Amniotic epithelial cell (primary cell): ENCODE data around the gene PSTK.

Experiments used
- DNase-seq: peaks from one replicate; pipeline ENCODE4 v3.0.0-alpha.2; 2010; ENCODE audit warnings: low read depth

Gene PSTK

DNA sequence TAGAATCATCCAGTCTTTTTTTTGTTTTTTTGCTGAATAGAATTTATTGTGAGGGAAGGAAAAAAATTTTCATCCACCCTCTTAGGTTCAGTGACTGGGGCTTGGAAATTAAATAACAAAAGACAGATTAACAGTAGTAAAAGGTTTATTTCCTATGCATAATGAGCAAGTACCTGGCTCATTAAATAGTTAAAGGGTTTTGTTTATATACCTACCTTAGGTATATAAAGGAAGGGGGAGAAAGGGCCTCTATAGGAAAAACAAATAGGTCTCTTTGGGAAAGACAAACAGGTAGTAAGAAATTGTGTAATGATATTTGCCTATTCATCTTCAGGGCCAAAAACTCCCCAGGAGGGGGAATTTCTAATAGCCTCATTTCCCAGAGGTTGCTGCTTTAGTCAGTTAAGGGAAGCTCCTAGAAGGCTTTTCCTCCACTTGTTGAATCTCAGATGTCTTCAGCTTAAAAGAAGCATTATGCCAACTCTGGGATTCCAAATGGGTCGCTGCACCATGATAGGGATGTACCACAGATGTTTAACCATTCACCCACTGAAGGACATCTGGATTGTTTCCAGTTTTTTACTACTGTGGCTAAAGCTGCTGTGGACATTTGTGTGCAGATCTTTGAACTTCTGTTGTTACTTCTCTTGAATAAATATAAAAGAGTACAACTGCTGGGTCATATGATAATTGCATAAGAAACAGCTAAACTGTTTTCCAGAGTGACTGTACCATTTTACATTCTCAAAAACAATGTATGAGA lies 39.9 kb downstream of the PSTK start:
- no peak for DNase-seq

DNA sequence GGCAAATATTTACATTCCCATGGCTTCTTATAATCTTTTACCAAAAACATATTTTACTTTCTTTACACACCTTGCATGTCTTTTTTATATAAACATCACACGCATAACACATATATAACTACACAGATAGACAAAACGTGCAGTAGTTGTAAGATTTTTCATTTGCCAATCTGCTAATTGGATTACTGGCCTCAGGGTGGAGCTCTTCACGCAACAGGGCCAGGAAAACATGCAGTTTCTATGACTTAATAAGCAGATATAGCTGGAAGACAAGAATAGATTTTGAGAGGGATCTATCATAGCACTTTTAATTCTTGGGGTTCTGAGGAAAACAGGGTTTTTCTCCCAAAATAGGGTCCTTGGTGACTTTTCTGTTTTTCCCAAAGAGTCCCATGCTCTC lies 41.3 kb downstream of the PSTK start:
- DNase-seq: peak; percentile 15

DNA sequence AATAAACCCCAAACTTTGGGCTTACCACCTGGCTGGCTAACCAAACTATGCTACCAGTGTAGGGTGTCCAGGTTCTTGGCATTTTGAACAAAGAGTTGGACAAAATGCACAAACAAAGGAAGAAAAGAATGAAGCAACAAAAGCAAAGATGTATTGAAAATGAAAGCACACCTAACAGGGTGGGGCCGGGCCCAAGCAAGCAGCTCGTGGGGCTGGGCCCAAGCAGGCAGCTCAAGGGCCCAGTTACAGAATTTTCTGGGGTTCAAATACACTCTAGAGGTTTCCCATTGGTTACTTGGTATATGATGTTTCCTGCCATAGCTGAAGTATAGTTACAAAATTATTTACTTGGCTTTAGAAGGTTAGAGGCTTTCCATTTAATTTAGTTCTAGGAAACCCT lies 44.3 kb downstream of the PSTK start:
- DNase-seq: no peak

DNA sequence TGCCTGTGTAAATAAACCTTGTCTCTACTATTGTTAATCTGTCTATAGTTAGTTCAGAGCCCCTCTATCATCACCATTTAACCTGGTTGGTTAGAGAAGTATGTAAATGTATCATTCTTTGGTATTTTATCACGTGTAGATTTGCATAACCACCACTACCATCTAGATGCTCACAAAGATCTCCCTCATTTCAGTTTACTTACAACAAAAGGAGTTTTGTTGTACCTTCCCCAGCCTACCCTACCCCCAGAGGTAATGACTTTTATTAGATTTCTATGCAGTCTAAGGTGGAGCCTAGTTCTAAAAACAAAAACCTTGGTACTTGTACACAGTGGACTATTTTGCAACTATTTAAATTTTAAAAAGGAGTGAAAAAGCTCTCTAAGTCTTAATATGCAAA lies 46.1 kb downstream of the PSTK start:
- no peak for DNase-seq

DNA sequence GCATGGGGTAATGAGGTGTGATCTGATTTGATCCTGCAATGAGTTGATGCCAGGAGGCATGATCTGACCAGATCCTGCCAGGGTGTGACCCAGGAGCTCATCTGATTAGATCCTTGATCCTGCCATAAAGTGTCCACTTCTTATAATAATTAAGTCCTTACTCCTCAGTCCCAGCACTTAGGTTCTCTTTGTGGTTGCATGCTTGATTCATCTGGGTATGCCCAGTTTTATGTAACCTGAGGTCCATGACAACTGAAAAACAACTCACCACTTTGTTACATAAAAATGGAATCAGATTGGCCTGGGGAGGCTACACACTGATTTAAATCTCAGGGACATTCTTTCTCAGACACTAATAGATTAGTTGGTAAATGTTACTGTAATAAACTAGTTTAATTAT lies 47.7 kb downstream of the PSTK start:
- DNase-seq: peak; percentile 14

DNA sequence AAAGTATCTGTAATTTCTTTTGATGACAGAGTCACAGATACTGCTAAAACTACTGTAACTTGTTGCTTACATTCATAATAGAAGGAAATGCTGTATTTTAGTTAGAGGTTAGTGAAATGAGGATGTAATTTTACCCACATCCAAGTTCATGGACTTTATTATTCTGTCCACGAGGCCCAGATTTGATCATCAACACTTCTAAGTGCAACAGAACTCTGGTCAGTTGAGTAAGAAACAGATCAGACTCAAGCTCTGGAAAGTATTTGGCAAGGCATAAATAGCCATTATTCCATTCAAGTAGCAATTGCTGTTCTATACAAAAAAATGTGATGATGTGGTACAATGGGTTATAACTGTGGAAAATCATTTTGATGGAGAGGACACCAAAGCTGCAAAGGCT lies 50.9 kb downstream of the PSTK start:
- no peak for DNase-seq

DNA sequence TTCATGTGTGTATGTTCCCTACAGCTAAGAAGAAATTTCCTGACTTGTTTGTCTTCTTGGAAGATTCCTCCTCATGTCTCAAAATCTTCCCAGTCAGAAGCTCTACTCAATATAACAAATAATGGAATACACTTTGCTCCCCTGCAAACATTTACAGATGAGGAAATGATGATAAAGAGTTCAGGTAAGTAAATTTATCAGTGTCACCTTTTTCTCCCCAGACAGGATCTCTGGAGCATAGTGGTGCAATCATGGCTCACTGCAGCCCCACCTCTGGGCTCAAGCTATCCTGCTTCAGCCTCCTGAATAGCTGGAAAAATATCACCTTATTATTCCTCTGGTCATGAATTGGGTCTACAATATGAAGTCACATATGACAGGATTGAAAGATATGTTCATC lies 54.1 kb downstream of the PSTK start:
- no peak for DNase-seq

DNA sequence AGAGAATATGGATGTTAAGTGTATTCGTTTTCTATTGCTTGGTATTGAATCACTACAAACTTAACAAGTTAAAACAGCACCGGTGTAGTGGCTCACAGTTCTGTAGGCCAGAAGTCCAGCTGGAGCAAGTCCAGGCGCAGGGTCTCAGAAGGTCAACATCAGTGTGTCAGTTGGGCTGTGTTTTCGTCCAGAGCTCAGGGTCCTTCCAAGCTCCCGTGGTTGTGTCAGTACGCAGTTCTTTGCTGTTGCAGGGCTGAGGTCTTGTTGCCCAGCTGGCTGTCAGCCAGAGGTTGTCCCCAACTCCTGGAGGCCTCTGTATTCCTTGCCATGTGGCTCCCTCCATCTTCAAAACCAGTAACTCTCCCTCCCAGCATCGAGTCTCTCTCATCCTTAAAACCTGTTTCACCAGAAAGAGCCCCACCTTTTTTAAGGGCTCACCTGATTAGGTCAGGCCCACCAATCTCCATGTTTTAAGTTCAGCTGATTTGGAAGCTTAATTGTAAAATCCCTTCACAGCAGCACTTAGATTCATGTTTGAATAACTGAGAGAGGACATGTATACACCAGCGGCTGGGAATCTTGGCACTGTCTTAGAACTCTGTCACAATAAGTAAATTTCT lies 55.4 kb downstream of the PSTK start:
- DNase-seq: no peak

DNA sequence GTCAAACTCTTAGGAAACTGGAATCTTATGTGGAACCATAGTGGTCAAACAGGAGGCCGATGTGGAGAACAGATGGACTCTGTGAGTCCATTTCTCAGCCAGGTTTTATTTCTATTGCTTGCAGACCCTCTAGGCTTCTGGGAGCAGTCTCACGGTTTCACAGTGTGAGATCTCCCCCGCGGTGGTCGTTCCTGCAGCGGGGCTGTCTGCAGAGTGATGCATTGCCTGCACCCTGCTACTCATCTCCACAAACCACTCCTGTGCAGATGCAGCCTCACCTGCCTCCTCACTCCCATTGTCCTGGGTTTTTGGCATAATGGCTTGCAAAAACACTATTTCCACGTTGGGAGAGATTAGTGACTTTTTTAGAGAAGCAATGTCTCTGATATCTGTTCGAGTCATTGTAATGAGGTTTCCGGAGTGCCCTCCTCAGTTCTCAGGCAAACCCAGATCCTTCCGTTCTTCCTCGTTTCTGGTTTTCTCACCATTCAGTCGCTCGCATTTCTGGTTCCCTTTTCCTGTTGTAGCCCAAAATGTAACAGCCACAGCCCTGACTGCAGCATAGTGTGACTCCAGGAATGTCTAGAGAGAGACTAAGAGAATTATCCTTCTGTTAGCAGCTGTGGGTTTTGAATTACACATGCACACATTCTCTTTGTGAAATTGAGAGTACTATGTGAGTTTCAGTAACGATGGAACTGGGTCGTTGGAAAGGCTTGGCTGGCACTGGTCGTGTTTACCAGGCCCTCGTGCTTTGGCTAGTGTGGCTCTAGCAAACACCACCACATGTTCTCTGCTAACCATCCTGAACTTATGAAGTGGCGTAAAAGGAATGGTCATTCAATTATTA lies 58.8 kb downstream of the PSTK start:
- no peak for DNase-seq

DNA sequence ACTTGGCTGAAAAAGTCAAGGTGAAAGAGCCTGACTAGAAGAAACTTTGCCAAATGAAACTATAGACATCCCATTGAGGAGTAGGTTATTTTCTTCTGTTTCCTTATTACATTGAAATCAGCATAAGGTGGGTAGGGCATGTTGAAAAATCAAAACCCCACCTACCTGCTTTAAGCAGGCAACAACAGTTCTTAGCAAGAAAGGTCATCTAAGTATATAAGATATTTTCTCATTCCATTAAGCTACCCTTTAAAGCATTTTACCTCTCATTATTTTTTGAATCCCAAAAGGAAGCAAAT lies 59.4 kb downstream of the PSTK start:
- no peak for DNase-seq
